ENCODE data around the gene PACS1.

PACS1 gene

DNA sequence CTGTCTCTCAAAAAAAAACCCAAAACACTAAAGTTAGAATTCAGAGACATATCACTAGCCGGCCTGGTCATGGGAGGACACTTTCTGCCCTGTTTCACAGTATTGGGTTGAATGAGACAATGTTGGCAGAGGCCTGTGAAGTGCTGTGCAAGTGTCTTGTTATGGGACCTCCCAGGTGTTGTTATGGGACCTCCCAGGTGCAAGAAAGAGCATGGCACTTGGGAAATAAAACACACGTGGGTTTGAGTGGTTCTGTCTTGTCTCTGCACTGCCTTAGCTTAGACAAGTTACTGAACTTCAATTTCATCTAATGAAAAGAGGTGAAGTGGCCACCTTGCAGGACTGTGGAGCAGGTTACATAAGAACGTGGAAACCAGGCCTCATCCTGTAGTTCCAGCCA, 169.4 kb downstream of the PACS1 start:
- H3K27ac ChIP-seq, result no peak overlapping the region
- no peak for TF ChIP-seq ZFX (IDR thresholded peaks at IDR 0.05)
- TF ChIP-seq, protein P1, sequence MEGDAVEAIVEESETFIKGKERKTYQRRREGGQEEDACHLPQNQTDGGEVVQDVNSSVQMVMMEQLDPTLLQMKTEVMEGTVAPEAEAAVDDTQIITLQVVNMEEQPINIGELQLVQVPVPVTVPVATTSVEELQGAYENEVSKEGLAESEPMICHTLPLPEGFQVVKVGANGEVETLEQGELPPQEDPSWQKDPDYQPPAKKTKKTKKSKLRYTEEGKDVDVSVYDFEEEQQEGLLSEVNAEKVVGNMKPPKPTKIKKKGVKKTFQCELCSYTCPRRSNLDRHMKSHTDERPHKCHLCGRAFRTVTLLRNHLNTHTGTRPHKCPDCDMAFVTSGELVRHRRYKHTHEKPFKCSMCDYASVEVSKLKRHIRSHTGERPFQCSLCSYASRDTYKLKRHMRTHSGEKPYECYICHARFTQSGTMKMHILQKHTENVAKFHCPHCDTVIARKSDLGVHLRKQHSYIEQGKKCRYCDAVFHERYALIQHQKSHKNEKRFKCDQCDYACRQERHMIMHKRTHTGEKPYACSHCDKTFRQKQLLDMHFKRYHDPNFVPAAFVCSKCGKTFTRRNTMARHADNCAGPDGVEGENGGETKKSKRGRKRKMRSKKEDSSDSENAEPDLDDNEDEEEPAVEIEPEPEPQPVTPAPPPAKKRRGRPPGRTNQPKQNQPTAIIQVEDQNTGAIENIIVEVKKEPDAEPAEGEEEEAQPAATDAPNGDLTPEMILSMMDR (conservative IDR thresholded peaks at IDR 0.05), result no peak

DNA sequence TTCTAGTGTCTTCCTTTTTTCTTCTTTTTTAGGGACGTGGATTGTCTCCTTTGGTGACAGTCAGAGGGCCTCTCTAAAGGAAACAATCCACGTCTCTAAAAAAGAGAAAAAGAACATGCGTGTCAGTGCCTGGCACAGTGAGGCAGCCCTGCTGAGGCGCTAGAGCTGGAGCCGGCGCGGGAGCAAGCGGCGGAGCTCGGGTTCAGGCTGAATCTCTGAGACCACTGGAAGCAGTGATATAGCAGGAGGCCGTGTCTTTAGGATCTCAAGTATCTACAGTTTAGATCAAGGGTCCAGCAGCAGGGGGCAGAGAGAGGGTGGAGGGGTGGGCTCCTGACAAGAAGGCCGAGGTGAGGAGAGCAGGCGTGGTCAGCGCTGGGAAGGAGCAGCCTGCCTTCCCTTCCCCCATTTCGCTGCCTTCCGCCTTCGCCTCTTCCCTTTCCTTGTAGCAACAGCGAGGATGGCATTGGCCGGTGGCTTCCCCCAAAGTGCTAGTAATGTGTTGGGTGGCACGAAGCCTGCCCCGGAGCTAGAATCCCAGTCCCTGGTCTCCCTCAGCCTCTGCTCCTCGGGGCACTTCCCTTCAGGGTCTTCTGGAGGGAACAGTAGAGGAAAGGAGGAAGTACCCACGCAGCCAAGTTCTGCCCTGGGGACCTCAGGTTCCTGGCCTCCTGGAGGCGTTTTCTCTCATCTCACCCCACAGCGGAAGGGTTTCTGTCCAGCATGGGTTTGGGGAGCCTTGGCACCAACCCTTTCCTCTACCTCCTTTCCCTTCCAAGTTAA, 170.1 kb downstream of the PACS1 start:
- TF ChIP-seq, protein P1 (conservative IDR thresholded peaks at IDR 0.05), result no peak
- no peak for TF ChIP-seq ZFX (IDR thresholded peaks at IDR 0.05)
- H3K27ac ChIP-seq, result no peak overlapping the region

DNA sequence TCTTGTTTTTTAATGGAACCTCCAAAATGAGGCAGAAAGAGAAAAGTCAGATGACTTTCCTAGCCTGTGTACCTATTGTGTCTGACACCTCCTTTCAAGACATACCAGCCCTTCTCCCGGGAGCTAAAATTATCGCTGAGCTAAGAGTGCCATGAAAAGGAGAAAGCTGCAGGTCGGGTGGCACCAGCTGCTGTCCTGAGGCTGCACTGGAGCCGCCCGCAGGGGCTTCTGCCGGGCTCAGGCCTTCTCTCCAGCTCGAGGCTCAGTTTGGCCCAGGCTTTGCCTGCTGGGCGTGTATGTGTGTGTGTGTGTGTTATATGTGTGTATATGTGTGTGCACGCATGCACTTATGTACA, 170.7 kb downstream of the PACS1 start:
- TF ChIP-seq, protein P1 (conservative IDR thresholded peaks at IDR 0.05), result no peak
- TF ChIP-seq ZFX (IDR thresholded peaks at IDR 0.05), result no peak
- H3K27ac ChIP-seq, result no peak overlapping the region

DNA sequence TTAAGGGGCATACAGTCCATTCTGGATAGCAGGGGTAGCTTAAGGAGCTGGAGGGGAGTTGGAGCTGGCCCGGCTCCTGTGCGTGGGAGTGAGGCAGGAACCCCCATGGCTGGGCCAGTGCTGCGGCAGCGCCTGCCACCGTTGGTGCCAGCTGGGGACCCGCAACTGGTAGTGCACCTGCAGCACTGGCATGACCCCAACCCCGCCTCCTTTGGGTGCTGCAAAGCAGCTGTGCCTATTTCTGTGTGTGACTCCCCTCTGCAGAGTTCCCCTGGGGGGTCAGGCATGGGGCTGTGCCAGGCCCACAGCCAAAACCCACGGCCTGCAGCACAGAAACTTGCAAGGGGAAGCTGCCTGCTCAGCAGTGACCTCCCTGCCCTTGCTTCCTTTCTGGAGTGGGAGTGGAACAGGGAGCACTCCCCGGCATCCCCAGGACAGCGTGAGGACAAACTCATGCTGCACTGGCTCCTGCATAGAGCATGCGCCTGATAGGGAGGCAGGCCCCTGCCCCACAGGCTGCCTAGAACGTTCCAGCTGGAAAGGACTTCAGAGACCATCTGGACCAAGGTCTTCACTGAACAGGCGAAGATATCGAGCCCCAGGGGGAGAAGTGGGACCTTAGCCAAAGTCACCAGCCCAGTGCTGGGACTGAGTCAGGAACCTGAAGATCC, 172.2 kb downstream of the PACS1 start:
- no peak overlapping the region for H3K27ac ChIP-seq
- no peak for TF ChIP-seq ZFX (IDR thresholded peaks at IDR 0.05)
- TF ChIP-seq, protein P1 (conservative IDR thresholded peaks at IDR 0.05), result no peak

DNA sequence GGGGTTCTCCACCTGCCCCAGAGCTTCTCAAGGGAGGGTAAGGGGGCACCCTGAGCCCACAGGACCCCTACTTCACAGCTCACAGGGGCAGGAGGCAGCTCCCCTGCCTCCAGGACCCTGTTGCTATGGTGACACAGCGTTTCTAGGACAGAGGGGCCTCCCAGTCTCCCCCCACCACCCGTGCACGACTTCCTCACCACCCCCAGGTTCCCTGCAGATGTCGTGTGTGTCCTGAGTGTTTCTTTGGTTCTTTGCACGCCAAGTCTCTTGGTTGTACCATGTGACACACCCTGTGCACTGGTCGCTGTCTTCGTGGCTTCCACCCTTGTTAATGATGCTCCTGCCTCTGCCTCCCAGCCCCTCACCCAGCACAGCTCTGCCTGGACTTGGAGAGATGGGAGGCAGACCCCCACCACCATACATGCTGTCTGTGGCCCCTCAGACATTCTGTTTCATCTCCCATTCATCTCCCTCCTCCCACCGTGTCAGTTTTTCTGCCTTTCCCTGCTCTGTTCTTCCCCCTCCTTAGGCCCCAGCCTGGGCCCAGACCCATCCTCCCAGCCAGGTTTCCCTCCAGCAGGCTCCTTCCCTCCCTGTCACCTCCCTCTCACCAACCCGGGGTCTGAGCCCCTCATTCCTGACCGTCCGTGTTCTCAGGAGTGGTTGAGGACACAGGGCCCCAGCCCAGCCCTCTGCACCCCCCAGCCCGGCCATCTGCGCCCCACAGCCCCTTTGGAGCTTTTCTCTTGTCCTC, 173.9 kb downstream of the PACS1 start:
- TF ChIP-seq, protein P1 (conservative IDR thresholded peaks at IDR 0.05), result no peak
- TF ChIP-seq ZFX (IDR thresholded peaks at IDR 0.05), result no peak
- H3K27ac ChIP-seq, result no peak overlapping the region

DNA sequence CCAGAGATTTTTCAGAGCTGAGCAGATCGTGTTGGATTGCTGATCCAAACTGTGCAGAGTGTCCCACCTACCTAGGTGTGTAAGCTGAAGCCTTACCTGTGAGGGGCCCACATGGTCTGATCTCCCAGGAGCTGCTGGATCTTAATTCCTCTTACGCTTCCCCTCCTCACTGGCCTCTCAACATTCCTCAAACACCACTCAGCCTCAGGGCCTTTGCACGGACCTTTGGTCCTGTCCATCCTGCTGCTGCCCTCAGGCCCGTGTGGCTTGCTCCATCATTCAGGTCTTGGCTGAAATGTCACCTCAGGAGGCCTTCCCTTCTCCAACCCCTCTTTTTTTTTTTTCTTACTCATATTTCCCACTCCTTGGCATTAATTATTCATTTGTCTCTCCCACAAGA, 177.2 kb downstream of the PACS1 start:
- no peak overlapping the region for H3K27ac ChIP-seq
- TF ChIP-seq, protein P1 (conservative IDR thresholded peaks at IDR 0.05), result no peak
- TF ChIP-seq ZFX (IDR thresholded peaks at IDR 0.05), result no peak

DNA sequence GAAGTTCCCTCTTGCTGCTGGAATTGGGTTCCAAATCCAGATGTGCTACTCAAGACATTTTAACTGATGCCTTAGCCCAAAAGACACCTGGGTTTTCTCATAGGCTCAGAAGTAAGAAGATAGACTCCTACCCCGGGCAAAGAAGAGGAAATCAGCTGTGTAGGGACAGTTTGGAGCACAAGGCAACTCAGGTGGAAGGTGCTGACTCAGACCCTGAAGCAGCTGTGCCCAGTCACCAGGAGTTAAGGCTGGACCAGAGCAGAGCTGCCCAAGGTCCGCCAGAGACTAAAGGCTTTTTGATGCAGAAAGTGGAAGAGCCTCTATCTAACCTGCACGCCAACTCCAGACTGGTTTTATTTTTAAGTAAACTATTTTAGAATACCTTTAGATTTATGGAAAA, 177.7 kb downstream of the PACS1 start:
- no peak for TF ChIP-seq ZFX (IDR thresholded peaks at IDR 0.05)
- TF ChIP-seq, protein P1 (conservative IDR thresholded peaks at IDR 0.05), result no peak
- H3K27ac ChIP-seq, result no peak overlapping the region
